Sigmoid colon (tissue), 7 donors: ENCODE measurements around the gene NUMA1. TPM values are rescaled to one million over a fixed set of nuclear protein-coding genes. Genes with fewer than 3 reads are reported as not detected.

ENCODE experiments used
- DNase-seq: peaks from one replicate; pipeline ENCODE4 v3.0.0-alpha.2; 2019
- H3K27ac ChIP-seq, 4 donors: fragments of 200-600 bp; sonication (generic); one replicate each; pipeline ENCODE4 v1.5.1; 2016 to 2019; ENCODE audit warnings: mild to moderate bottlenecking in 1 of 4
- H3K27me3 ChIP-seq, 3 donors: fragments of 200-600 bp; sonication (generic); one replicate each; pipeline ENCODE4 v1.5.1; 2019; ENCODE audit warnings: mild to moderate bottlenecking in 1 of 3
- H3K36me3 ChIP-seq, 4 donors: fragments of 200-600 bp; sonication (generic); one replicate each; pipeline ENCODE4 v1.5.1; 2016 to 2019
- H3K4me1 ChIP-seq, 4 donors: fragments of 200-600 bp; sonication (generic); one replicate each; pipeline ENCODE4 v1.5.1; 2017 to 2019
- H3K4me3 ChIP-seq, 4 donors: fragments of 200-600 bp; sonication (generic); one replicate each; pipeline ENCODE4 v1.5.1; 2017 to 2019; ENCODE audit warnings: mild to moderate bottlenecking in 2 of 4, moderate library complexity in 1 of 4
- H3K9me3 ChIP-seq, 4 donors: fragments of 200-600 bp in 3 of 4; sonication (generic) in 3 of 4; one replicate each; pipeline versions ENCODE4 v1.5.1 to v1.6.1; 2013 to 2019
- EP300 ChIP-seq, 4 donors: sonication (generic); formaldehyde crosslinking; IDR thresholded peaks; one replicate each; pipeline ENCODE4 v1.6.1; 2017; ENCODE audit warnings: antibody characterized with exemption in 4 of 4
- POLR2A ChIP-seq, 2 donors: fragments of 450-650 bp; IDR thresholded peaks; one replicate each; pipeline ENCODE4 v1.6.1; 2016; ENCODE audit warnings: antibody characterized with exemption in 2 of 2, mild to moderate bottlenecking in 2 of 2, moderate library complexity in 2 of 2
- POLR2AphosphoS5 ChIP-seq, 4 donors: sonication (generic); formaldehyde crosslinking; IDR thresholded peaks; one replicate each; pipeline ENCODE4 v1.6.1; 2017; ENCODE audit warnings: antibody characterized with exemption in 4 of 4
- WGBS, 2 donors: extraction: QIAGEN DNeasy Blood & Tissue Kit; methylation state at CpG; one replicate each; pipeline ENCODE4 v1.1.7; 2013; 5-methylcytosine and 5-hydroxymethylcytosine counted together
- intact Hi-C: fragments of 100-400 bp; cut with DNase I; formaldehyde crosslinking; loops from one replicate; pipeline ENCODE4 v1.15.1; 2023
- polyA plus RNA-seq, 3 donors: library from polyadenylated mRNA; stranded (reverse); fragments of 200-250 nt; gene quantifications; one replicate each; pipeline ENCODE4 v1.2.3, GENCODE V29; 2013
- total RNA-seq, 4 donors: library from RNA; depleted of rRNA; stranded (reverse); fragments of >200 nt; gene quantifications; one replicate each; pipeline ENCODE4 v1.1.0, GENCODE V29; 2016
- TF ChIP-seq, protein P1 (sequence below), 4 experiments: fragments of 450-650 bp in 3 of 4; fragments of 200-600 bp in 1 of 4; IDR thresholded peaks; one replicate each; pipeline ENCODE4 v1.5.1; 2016 to 2019; ENCODE audit warnings: antibody characterized with exemption in 4 of 4, mild to moderate bottlenecking in 3 of 4, moderate library complexity in 2 of 4
- donor health status: healthy with polysubstance abuse.
- donor health status: Bipolar disorder and iron deficiency.
- donor health status: healthy.

The NUMA1 gene
- total and polyA plus RNA-seq, 7 donors: 99.1 to 343 (median 249) TPM

DNA sequence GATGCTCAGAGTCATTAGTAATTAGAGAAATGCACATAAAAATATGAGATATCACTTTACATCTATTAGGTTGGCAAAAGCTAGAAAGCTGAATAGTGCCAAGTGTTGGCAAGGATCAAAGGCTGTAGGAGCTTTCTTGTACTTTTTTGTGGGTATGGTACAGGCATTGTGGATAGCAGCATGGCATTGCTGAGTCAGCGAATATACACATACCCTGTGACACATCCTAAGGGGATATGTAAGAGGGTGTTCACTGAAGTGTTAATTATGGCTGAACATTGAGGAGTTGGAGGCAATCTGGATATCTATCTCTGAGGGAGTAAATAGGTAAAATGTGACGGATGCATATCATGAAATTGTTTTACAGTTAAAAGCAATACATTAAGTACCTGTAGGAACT is 108.7 kb downstream of the NUMA1 start:
- no peak for TF ChIP-seq EP300 (IDR thresholded peaks at IDR 0.05)
- TF ChIP-seq POLR2AphosphoS5 (IDR thresholded peaks at IDR 0.05): no peak
- Histone ChIP-seq H3K4me3 (no peak overlapping the region), H3K4me1 (peaks cover 0 to 6% (median 2%) of the 10 kb centered on the region in 4 donors), H3K9me3 (no peaks in the 10 kb centered on the region), H3K27me3 (no peaks in the 10 kb centered on the region), H3K36me3 (peaks cover 0 to 13% (median 2%) of the 10 kb centered on the region in 4 donors), H3K27ac (no peak overlapping the region)
- no peak for DNase-seq
- intact Hi-C loops: loop anchor here (10.0 kb wide), 1 partner anchor 443 kb away; no protein-coding TSS in a partner anchor
- WGBS, 2 donors: 94 to 99% methylated on average over 2 of the region's 2 CpGs

DNA sequence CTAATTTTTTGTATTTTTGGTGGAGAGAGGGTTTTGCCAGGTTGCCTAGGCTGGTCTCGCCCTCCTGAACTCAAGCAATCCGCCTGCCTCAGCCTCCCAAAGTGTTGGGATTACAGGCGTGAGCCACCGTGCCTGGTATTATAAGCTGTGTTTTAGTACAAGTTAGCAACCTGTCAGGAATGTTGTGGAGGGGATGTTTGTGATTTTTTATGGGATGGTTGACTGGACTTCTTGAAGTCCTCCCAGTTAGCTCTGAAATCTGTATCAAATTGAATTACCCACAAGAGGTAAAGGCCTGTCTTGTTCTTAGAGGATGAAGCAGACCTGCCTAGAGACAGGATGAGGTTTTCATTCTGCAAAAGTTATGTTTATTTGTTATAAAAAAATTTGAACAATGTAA is 115.7 kb downstream of the NUMA1 start:
- Histone ChIP-seq H3K4me1 (peaks cover 0 to 13% (median 10%) of the 10 kb centered on the region in 4 donors), H3K4me3 (no peak overlapping the region), H3K27ac (no peak overlapping the region), H3K36me3 (peaks cover 5 to 29% (median 9%) of the 10 kb centered on the region in 4 donors), H3K27me3 (no peaks in the 10 kb centered on the region), H3K9me3 (peaks cover 0 to 4% (median 0%) of the 10 kb centered on the region in 4 donors)
- DNase-seq: no peak
- TF ChIP-seq POLR2AphosphoS5 (IDR thresholded peaks at IDR 0.05) (no peak), POLR2A (IDR thresholded peaks at IDR 0.05) (no peak), EP300 (IDR thresholded peaks at IDR 0.05) (no peak)
- TF ChIP-seq, protein P1, sequence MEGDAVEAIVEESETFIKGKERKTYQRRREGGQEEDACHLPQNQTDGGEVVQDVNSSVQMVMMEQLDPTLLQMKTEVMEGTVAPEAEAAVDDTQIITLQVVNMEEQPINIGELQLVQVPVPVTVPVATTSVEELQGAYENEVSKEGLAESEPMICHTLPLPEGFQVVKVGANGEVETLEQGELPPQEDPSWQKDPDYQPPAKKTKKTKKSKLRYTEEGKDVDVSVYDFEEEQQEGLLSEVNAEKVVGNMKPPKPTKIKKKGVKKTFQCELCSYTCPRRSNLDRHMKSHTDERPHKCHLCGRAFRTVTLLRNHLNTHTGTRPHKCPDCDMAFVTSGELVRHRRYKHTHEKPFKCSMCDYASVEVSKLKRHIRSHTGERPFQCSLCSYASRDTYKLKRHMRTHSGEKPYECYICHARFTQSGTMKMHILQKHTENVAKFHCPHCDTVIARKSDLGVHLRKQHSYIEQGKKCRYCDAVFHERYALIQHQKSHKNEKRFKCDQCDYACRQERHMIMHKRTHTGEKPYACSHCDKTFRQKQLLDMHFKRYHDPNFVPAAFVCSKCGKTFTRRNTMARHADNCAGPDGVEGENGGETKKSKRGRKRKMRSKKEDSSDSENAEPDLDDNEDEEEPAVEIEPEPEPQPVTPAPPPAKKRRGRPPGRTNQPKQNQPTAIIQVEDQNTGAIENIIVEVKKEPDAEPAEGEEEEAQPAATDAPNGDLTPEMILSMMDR (IDR thresholded peaks at IDR 0.05): no peak
- 94% methylated on average over 4 of the region's 4 CpGs for WGBS, 2 donors
- intact Hi-C loops: no loop called here

DNA sequence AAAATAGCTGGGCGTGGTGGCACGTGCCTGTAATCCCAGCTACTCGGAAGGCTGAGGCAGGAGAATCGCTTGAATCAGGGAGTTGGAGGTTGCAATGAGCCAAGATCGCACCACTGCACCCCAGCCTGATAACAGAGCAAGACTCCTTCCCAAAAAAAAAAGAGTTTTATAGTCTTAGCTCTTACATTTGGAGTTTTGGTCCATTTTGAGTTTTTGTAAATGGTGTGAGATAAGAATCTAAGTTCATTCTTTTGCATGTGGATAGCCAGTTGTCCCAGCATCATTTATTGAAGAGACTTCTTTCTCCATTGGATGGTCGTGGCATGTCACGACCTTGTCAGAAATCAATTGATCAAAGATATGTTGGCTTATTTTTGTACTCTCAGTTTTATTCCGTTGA is 116.9 kb downstream of the NUMA1 start:
- peak overlapping the region in 2 of 4 donors; percentile 8 to 27 for H3K27ac ChIP-seq

DNA sequence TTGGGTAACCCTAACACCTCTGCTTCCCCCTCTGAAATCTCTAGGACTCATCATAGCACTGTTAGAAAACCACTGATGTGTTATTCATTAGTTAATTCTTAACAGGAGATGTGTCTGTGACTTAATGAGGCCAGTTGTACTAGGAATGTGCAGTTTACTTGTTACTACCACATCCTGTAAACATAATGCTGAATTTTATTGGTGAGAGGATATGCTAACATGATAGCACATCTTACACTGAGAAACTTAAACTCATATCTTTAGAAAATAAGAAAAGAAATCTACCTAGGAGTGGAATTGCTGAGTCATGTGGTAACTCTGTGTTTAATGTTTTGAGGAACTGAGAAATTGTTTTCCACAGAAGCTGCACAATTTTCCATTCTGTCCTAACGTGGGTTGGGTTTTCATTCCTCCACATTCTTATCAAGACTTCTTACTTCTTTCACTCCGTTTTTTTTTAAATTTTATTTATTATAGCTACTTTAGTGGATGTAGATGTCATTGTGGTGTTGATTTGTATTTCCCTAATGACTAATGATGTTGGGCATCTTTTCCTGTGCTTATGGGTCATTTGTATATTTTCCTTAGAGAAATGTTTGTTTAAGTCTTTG is 117.8 kb downstream of the NUMA1 start:
- H3K36me3 ChIP-seq: peaks cover 5 to 25% (median 9%) of the 10 kb centered on the region in 4 donors

More for the DNA sequence above, 116.9 kb downstream of the NUMA1 start:
- Histone ChIP-seq H3K27me3 (no peaks in the 10 kb centered on the region), H3K4me1 (peaks cover 0 to 13% (median 10%) of the 10 kb centered on the region in 4 donors), H3K36me3 (peaks cover 5 to 25% (median 9%) of the 10 kb centered on the region in 4 donors), H3K4me3 (no peak overlapping the region), H3K9me3 (peaks cover 0 to 4% (median 0%) of the 10 kb centered on the region in 4 donors)
- intact Hi-C loops: no loop called here
- no peak for DNase-seq
- WGBS, 2 donors: 94 to 95% methylated on average over 8 of the region's 8 CpGs
- TF ChIP-seq, protein P1 (IDR thresholded peaks at IDR 0.05): no peak
- no peak for TF ChIP-seq POLR2AphosphoS5 (IDR thresholded peaks at IDR 0.05)

DNA sequence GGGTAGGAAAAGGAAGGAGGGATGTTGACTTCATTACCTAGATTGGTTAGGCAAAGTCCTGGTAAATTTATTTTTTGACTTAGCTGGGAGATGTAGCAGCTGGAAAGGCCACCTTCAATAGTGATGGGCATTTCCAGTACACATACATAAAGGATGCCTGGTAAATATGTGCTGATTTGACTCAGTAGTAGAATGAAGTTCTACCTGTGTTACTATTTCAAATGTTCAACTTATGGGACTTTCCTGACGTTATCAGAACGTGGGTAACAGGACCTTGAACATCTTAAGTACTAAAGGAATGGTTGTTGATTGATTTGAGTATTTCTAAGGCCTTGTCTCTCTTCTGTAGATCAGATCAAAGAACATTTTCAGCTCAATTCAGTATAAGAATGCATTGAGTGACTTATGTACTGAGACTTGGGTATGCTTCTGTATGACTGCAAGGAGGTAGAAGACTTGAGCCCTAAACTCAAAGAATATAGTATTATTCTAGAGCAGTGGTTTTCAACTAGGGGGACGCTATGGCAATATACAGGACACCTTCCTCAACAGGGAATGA is 124.4 kb downstream of the NUMA1 start:
- Histone ChIP-seq H3K4me3 (no peak overlapping the region), H3K9me3 (no peaks in the 10 kb centered on the region), H3K27me3 (no peaks in the 10 kb centered on the region), H3K36me3 (peaks cover 0 to 11% (median 0%) of the 10 kb centered on the region in 4 donors), H3K4me1 (peaks cover 0 to 8% (median 6%) of the 10 kb centered on the region in 4 donors), H3K27ac (no peak overlapping the region)
- intact Hi-C loops: no loop called here
- no peak for DNase-seq
- TF ChIP-seq POLR2AphosphoS5 (IDR thresholded peaks at IDR 0.05) (no peak), POLR2A (IDR thresholded peaks at IDR 0.05) (no peak), EP300 (IDR thresholded peaks at IDR 0.05) (no peak)
- TF ChIP-seq, protein P1 (IDR thresholded peaks at IDR 0.05): no peak
- 54 to 59% methylated on average over 3 of the region's 3 CpGs for WGBS, 2 donors

More for the DNA sequence above, 117.8 kb downstream of the NUMA1 start:
- no peak overlapping the region for H3K4me3 ChIP-seq
- peaks cover 0 to 13% (median 10%) of the 10 kb centered on the region in 4 donors for H3K4me1 ChIP-seq
- DNase-seq: no peak
- 48 to 73% methylated on average over 2 of the region's 2 CpGs for WGBS, 2 donors
- intact Hi-C loops: no loop called here
- H3K27me3 ChIP-seq: no peaks in the 10 kb centered on the region
- peaks cover 0 to 4% (median 0%) of the 10 kb centered on the region in 4 donors for H3K9me3 ChIP-seq
- TF ChIP-seq EP300 (IDR thresholded peaks at IDR 0.05) (no peak), POLR2A (IDR thresholded peaks at IDR 0.05) (no peak), POLR2AphosphoS5 (IDR thresholded peaks at IDR 0.05) (no peak)
- TF ChIP-seq, protein P1 (IDR thresholded peaks at IDR 0.05): no peak
- H3K27ac ChIP-seq: peak overlapping the region in 3 of 4 donors; percentile 27 to 65 (median 28)
